ENCODE measurements around the gene PATJ.

The PATJ gene

DNA sequence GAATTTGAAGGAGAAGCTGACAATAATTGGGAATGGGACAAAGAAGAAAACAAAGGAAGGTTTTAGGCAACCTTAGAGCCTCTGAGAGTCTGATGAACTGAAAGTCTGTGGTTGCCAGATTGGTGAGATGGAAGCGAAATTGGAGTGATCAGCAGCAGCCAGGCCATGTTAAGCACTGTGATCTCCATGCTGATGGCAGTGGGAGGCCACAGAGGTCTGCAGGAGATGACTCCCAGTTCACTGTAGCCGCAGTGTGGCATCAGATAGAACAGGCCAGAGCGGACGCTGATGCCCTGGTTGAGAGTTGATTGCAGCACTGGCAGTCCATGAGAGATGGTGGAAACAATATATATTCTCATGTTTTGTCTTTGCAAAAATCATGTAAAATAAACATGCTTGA lies 314.9 kb downstream of the PATJ start:
- no peak for DNase-seq

GRCh38 chr1:62057641-62058290 lies 315.5 kb downstream of the PATJ start:
- DNase-seq, result no peak

- no peak for DNase-seq
Observed at GRCh38 chr1:62058956-62059355, 316.7 kb downstream of the PATJ start.

GRCh38 chr1:62062087-62062486 lies 319.8 kb downstream of the PATJ start:
- no peak for DNase-seq

- DNase-seq, result no peak
Observed at GRCh38 chr1:62064829-62065407, 322.6 kb downstream of the PATJ start.

GRCh38 chr1:62066713-62067112 lies 324.4 kb downstream of the PATJ start:
- no peak for DNase-seq

GRCh38 chr1:62068416-62068843 lies 326.1 kb downstream of the PATJ start:
- no peak for DNase-seq

DNA sequence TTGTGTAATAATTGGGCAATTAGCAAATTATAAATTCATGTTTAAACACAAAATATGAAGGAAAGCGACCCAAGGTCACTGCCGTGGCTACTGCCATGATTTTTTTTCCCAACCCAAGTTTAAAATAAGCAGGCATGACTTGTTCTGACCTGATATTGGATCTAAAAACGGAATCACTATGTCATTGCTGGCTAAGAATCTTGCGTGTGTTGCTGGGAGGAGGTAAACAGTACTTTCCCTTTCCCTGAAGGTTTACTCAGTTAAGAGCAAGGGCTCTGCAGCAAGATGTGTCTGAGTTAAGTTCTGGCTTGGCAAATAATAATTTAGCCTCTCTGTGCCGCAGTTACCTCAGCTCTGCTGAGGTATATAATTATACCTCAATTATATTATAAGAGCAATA lies 326.7 kb downstream of the PATJ start:
- DNase-seq, result no peak

- peak in 1 of 2 experiments; percentile 39 for DNase-seq
Observed at GRCh38 chr1:62070384-62071011, 328.2 kb downstream of the PATJ start.

DNA sequence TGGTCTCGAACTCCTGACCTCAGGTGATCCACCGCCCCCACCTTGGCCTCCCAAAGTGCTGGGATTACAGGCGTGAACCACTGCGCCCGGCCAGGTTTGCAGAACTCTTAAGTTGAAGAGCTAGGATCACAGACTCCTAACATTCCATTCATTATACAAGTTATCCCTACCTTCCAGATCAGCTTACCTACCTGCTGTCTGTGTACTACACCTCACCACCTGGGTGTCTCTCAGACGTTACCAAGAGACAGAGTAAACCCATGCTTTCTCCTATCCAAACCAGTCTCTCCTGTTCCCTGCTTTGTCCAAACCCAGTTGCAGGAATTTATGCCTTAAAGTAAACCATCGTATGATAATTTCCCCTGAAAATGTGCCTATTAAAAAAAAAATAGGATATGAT lies 329.4 kb downstream of the PATJ start:
- no peak for DNase-seq

GRCh38 chr1:62076286-62076685 lies 334.0 kb downstream of the PATJ start:
- DNase-seq, result no peak

- DNase-seq, result no peak
Observed at GRCh38 chr1:62077821-62078220, 335.5 kb downstream of the PATJ start.

DNA sequence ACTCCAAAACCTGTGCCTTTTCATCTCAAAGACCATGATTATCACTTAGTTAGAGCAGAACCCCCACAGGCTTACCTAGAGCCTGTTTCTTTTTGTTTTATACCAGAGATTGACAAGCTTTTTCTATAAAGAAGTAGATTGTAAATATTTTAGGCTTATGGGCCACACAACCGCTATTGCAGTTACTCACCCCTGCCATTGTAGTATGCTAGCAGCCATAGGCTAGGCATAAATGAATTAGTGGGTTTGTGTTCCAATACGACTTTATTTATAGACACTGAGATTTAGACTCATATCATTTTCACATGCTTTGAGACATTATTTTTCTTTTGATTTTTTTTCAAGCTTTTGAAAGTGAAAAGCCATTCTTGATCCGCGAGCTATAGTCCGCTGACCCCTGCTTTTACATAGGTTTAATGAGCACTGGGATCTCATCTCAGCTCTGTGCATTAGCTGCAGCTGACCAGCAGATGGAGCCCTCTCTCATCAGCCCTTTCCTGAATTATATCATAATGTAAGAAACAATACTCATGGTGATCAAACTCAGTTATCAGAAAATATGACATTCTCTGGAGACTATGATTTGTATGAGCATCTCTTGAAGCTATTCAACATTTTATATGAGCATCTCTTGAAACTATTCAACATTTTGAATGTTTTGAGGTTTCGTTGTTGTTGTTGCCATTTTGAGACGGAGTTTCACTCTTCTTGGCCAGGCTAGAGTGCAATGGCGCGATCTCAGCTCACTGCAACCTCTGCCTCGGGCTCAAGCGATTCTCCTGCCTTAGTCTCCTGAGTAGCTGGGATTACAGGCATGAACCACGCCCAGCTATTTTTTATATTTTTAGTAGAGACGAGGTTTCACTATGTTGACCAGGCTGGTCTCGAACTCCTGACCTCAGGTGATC lies 340.4 kb downstream of the PATJ start:
- DNase-seq, result peak; percentile 53 to 62

DNA sequence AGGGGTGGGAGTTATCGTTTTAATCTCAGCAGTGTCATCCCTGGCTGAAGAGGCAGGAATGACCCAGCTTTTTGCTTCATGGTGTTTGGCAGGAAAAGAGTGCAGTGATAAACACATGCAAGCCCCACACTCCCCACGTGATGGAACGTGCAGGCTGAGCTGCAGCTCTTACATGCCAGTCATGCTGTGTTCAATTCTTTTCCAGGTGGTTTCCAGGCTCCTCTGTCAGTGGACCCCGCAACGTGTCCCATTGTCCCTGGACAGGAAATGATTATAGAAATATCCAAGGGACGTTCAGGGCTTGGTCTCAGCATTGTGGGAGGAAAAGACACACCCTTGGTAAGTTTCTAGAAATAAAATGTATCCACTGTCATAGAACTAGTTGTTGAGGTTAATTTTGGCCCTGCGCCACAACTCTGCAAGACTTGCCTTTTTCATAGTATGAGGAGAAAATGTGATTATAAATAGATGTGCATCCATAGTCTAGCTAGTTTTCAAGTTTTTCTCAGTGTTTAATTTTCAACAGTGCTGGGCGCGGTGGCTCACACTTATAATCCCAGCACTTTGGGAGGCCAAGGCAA lies 342.1 kb downstream of the PATJ start:
- no peak for DNase-seq

GRCh38 chr1:62088439-62088838 lies 346.2 kb downstream of the PATJ start:
- no peak for DNase-seq

DNA sequence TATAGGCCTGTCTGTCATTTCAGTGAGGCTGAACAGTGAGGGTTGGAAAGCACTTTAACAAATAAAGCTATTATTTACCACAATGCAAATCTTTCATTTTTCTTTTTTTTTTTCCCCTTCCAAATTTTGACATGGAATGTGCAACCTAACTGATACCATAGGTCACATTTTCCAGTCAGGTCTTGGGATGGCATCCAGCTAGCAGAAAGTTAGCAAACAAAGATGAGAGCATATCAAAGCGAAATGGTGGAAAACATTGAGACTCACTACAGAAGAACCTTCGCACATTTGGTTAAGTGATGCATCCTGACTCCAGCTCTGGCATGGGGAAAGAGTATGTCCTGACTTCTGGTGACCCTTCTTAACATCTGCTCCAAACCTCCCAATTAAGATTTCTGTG lies 347.3 kb downstream of the PATJ start:
- DNase-seq, result no peak

DNA sequence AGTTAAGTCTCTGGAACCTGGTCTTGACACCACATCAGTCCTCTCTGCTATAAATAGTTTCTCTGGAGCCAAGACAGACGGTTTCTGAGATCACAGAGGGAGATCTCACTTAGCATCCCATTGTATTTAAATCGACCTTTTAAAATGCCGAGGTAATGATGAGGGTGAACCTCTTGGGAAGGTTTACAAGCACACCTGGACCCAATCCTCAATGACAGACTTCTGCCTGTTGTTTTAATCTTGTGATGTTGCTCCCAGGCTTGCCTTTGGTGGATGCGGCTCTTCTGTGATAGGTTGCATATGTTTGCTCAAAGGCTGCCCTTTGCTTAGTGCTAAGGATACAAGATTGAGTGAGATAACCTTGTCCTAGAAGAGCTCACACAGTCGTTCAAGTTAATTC lies 347.7 kb downstream of the PATJ start:
- DNase-seq, result no peak

DNA sequence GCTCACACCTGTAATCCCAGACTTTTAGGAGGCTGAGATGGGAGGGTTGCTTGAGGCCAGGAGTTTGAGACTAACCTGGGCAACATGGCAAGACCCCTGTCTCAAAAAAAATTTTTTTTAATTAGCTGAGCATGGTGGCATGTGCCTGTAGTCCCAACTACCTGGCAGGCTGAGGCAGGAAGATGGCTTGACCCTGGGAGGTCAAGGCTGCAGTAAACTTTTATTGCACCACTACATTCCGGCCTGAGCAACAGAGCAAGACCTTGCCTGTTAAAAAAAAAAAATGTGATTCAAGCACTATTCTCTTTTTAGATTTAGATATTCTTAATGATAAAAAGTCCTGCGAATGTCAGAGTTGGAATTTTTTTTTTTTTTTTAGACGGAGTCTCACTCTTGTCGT lies 349.8 kb downstream of the PATJ start:
- DNase-seq, result no peak

- DNase-seq, result no peak
Observed at GRCh38 chr1:62093261-62093660, 351.0 kb downstream of the PATJ start.

GRCh38 chr1:62097464-62097863 lies 355.2 kb downstream of the PATJ start:
- DNase-seq, result no peak

- no peak for DNase-seq
Observed at GRCh38 chr1:62100442-62100841, 358.2 kb downstream of the PATJ start.

DNA sequence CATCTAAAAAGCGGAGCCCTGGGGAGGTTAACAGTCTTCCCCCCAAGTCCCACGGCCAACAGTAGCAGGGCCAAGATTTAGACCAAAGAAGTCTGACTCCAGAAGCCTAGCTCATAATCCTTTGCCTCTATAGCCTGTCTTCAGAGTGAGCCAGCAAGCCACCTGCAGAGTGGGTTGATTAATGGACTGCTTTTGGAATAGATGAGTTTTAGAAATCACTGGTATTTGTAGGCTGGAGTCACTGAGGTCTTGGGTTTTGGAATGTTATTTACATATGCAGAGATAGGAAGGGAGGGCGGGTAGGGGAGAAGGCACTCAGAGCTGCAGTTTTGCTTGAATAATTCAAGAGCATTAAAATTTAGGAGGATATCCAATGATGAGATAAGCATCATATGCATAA lies 361.6 kb downstream of the PATJ start:
- no peak for DNase-seq

GRCh38 chr1:62107923-62108322 lies 365.6 kb downstream of the PATJ start:
- DNase-seq, result no peak
